WTC11 (cell line): ENCODE measurements around the gene TTLL11. TPM values are rescaled to one million over a fixed set of nuclear protein-coding genes. Genes with fewer than 3 reads are reported as not detected.

ENCODE experiments used
- ATAC-seq: fragments of 200-7000 bp; cut with Tn5 transposase; 2 replicates; pipeline ENCODE4 v1.10.0; 2021; ENCODE audit warnings: mild to moderate bottlenecking, moderate library complexity
- CTCF ChIA-PET: fragments of 300-600 bp; sonication (Branson Sonifier 250); formaldehyde crosslinking; loops from one replicate; lab custom pipeline; 2021; ENCODE audit warnings: antibody characterized with exemption; lab: Charles Lee
- POLR2A ChIA-PET: fragments of 350-600 bp; sonication (Branson Sonifier 250); formaldehyde crosslinking; loops from one replicate; lab custom pipeline; 2021; ENCODE audit warnings: antibody characterized with exemption; lab: Charles Lee
- DNase-seq: peaks from one replicate; pipeline ENCODE4 v3.0.0; 2021; ENCODE audit warnings: low spot score
- H3K27ac Mint-ChIP-seq: 2 replicates; pipeline ENCODE4 v1.8.0; 2021; ENCODE audit warnings: mixed read lengths
- H3K27me3 Mint-ChIP-seq: 2 replicates; pipeline ENCODE4 v1.8.0; 2021; ENCODE audit warnings: low read depth, mild to moderate bottlenecking, moderate library complexity, mixed read lengths
- H3K36me3 Mint-ChIP-seq: 2 replicates; pipeline ENCODE4 v1.8.0; 2021; ENCODE audit warnings: mixed read lengths
- H3K4me1 Mint-ChIP-seq: 2 replicates; pipeline ENCODE4 v1.8.0; 2022; ENCODE audit warnings: mixed read lengths
- H3K4me3 Mint-ChIP-seq: 2 replicates; pipeline ENCODE4 v1.8.0; 2021; ENCODE audit warnings: mild to moderate bottlenecking, moderate library complexity, mixed read lengths
- H3K9me3 Mint-ChIP-seq: 2 replicates; pipeline ENCODE4 v1.8.0; 2021; ENCODE audit warnings: mixed read lengths
- ARID4B ChIP-seq: sonication (generic); formaldehyde crosslinking; IDR thresholded peaks from 2 replicates; pipeline ENCODE4 v1.8.0; 2023; ENCODE audit warnings: missing genetic modification reagents, mild to moderate bottlenecking, borderline replicate concordance
- ATF2 ChIP-seq: sonication (generic); formaldehyde crosslinking; IDR thresholded peaks from 2 replicates; pipeline ENCODE4 v1.8.1; 2022; ENCODE audit warnings: low read depth, missing genetic modification reagents, borderline replicate concordance
- ATF3 ChIP-seq: sonication (generic); formaldehyde crosslinking; conservative IDR thresholded peaks from 2 replicates; pipeline ENCODE4 v1.8.1; 2022; ENCODE audit warnings: mild to moderate bottlenecking, missing genetic modification reagents
- FOXJ3 ChIP-seq: sonication (generic); formaldehyde crosslinking; IDR thresholded peaks from 2 replicates; pipeline ENCODE4 v1.9.0; 2021; ENCODE audit warnings: missing genetic modification reagents, mild to moderate bottlenecking, borderline replicate concordance
- FOXP4 ChIP-seq: sonication (generic); formaldehyde crosslinking; IDR thresholded peaks from 2 replicates; pipeline ENCODE4 v1.8.0; 2022; ENCODE audit warnings: mild to moderate bottlenecking, missing genetic modification reagents
- GTF2I ChIP-seq: fragments of 250-450 bp; sonication (Bioruptor Pico); conservative IDR thresholded peaks from 2 replicates; pipeline ENCODE4 v1.4.0; 2021; ENCODE audit warnings: mild to moderate bottlenecking
- HMGXB4 ChIP-seq: sonication (generic); formaldehyde crosslinking; IDR thresholded peaks from 2 replicates; pipeline ENCODE4 v1.8.1; 2023; ENCODE audit warnings: mild to moderate bottlenecking, moderate library complexity, missing genetic modification reagents
- KAT7 ChIP-seq: sonication (generic); formaldehyde crosslinking; IDR thresholded peaks from 2 replicates; pipeline ENCODE4 v1.8.1; 2023; ENCODE audit warnings: missing genetic modification reagents, mild to moderate bottlenecking, borderline replicate concordance
- OVOL2 ChIP-seq: fragments of 250-450 bp; sonication (Bioruptor Pico); IDR thresholded peaks from 2 replicates; pipeline ENCODE4 v1.9.0; 2021; ENCODE audit warnings: mild to moderate bottlenecking, borderline replicate concordance
- SP1 ChIP-seq: sonication (generic); formaldehyde crosslinking; conservative IDR thresholded peaks from 2 replicates; pipeline ENCODE4 v1.8.1; 2022; ENCODE audit warnings: missing genetic modification reagents
- TEAD1 ChIP-seq: sonication (generic); formaldehyde crosslinking; IDR thresholded peaks from 2 replicates; pipeline ENCODE4 v1.8.0; 2022; ENCODE audit warnings: mild to moderate bottlenecking, missing genetic modification reagents
- ZNF232 ChIP-seq: sonication (generic); formaldehyde crosslinking; IDR thresholded peaks from 2 replicates; pipeline ENCODE4 v1.8.0; 2022; ENCODE audit warnings: mild to moderate bottlenecking, missing genetic modification reagents
- ZNF263 ChIP-seq: sonication (generic); formaldehyde crosslinking; IDR thresholded peaks from 2 replicates; pipeline ENCODE4 v1.8.1; 2022; ENCODE audit warnings: low read depth, mild to moderate bottlenecking, moderate library complexity, missing genetic modification reagents
- ZNF396 ChIP-seq: fragments of 250-450 bp; sonication (Bioruptor Pico); IDR thresholded peaks from 2 replicates; pipeline ENCODE4 v1.8.0; 2021; ENCODE audit warnings: mild to moderate bottlenecking, moderate library complexity, borderline replicate concordance
- ZNF671 ChIP-seq: fragments of 250-450 bp; sonication (Bioruptor Pico); IDR thresholded peaks from 2 replicates; pipeline ENCODE4 v1.8.0; 2021; ENCODE audit warnings: mild to moderate bottlenecking
- total RNA-seq: library from RNA; stranded (reverse); gene quantifications from 3 replicates; pipeline ENCODE4 v1.2.3, GENCODE V29; 2021

TTLL11 gene
- total RNA-seq, 1 experiment from 2014 or later: 1.1 TPM

- TF ChIP-seq FOXP4 (CRISPR knock-in tag) (no peak), OVOL2 (CRISPR knock-in tag) (no peak), GTF2I (no peak), ARID4B (CRISPR knock-in tag) (no peak), FOXJ3 (CRISPR knock-in tag) (no peak), ZNF263 (CRISPR knock-in tag) (no peak), SP1 (CRISPR knock-in tag) (no peak), HMGXB4 (CRISPR knock-in tag) (no peak)
Observed at GRCh38 chr9:121818841-121819427, 274.2 kb downstream of the TTLL11 start (continued).

- DNase-seq (no peak), ATAC-seq (no peak)
- ChIA-PET CTCF (interaction anchor here (2.8 kb wide), 1 partner anchor 112 kb away, joined by 12 read pairs; no protein-coding TSS in a partner anchor), POLR2A (no interaction called here)
- H3K4me3 Mint-ChIP-seq: no peak overlapping the region
- no peak for TF ChIP-seq KAT7
- H3K27me3 Mint-ChIP-seq: no peaks in the 10 kb centered on the region
- no peaks in the 10 kb centered on the region for H3K9me3 Mint-ChIP-seq
- H3K4me1 Mint-ChIP-seq: peaks cover 57% of the 10 kb centered on the region
- H3K36me3 Mint-ChIP-seq: no peaks in the 10 kb centered on the region
- H3K27ac Mint-ChIP-seq: no peak overlapping the region
Observed at GRCh38 chr9:121818016-121818661, 275.0 kb downstream of the TTLL11 start.

- H3K27me3 Mint-ChIP-seq: no peaks in the 10 kb centered on the region
Observed at GRCh38 chr9:121817476-121817875, 275.6 kb downstream of the TTLL11 start.

More at GRCh38 chr9:121817476-121817875, 275.6 kb downstream of the TTLL11 start:
- Mint-ChIP-seq H3K4me1 (peaks cover 63% of the 10 kb centered on the region), H3K4me3 (no peak overlapping the region), H3K27ac (0 out of 2 replicates have a peak overlapping the region, but pooled peaks have one; percentile 16), H3K36me3 (no peaks in the 10 kb centered on the region), H3K9me3 (no peaks in the 10 kb centered on the region)
- TF ChIP-seq ZNF232 (CRISPR knock-in tag): no peak
- no peak for TF ChIP-seq ZNF396 (CRISPR knock-in tag)
- TF ChIP-seq ZNF671 (CRISPR knock-in tag): no peak
- TF ChIP-seq ATF2 (CRISPR knock-in tag): no peak
- no peak for TF ChIP-seq TEAD1 (CRISPR knock-in tag)
- TF ChIP-seq ATF3 (CRISPR knock-in tag): no peak
- no peak for ATAC-seq
- ChIA-PET POLR2A (no interaction called here), CTCF (interaction anchor here (0.8 to 1.4 kb wide), 4 partner anchors 45 to 196 kb away, joined by 3 to 6 read pairs (median 5); no protein-coding TSS in a partner anchor)
- no peak for DNase-seq
